ENCODE results near the gene MBD3L2B.
A peak's percentile ranks its signal among the peaks of the same experiment; 100 is the strongest.

MBD3L2B gene

GRCh38 chr19:7010722-7011593, 10.3 kb downstream of the MBD3L2B start:
- no peak for DNase-seq (ENCODE audit: low spot score)

DNA sequence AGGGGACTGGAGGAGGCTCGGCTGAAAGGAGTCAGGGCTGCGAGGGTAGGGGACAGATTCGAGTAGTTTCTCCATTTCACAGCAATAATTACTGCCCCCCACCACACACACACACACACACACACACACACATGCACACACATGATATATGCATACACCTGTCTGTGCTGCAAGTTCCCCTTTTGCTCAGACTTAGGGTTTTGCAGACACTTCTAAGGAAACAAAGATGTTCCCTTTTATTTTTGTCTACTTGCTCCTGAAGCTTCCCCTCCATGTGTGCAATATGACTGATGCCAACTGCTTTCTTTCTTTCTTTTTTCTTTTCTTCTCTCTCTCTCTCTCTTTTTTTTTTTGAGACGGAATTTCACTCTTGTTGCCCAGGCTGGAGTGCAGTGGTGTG, 13.4 kb downstream of the MBD3L2B start:
- DNase-seq (ENCODE audit: low spot score), result no peak

DNA sequence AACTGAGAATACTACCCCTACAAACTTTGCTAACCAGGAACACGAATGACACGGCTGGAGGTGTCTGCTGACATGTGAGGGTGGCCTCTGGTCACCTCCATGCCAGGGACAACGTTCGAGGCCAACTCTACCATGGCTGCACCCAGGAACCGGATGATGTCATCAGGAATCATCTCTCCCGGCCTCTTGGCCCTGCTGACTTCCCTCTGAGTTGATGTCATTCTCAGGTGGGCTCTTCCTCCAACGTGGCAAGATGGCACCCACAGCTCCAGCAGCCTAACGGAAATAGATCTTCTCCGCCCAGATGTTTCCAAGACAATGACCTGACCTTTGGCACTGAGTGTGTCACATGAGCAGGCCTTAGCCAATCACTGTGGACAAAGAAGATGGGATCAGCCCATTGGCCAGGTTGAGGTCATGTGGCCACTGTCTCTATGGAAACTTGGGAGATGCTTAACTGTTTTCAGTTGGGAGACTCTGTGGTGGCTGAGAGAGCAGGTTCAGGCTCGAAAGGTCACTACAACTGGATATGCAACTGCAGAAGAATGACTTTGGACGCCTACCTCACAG, 15.0 kb downstream of the MBD3L2B start:
- no peak for DNase-seq (ENCODE audit: low spot score)

- DNase-seq (ENCODE audit: low spot score), result no peak
Measured at GRCh38 chr19:7004313-7004931, 16.8 kb downstream of the MBD3L2B start.

- DNase-seq (ENCODE audit: low spot score), result no peak
Measured at GRCh38 chr19:7000816-7001215, 20.4 kb downstream of the MBD3L2B start.

DNA sequence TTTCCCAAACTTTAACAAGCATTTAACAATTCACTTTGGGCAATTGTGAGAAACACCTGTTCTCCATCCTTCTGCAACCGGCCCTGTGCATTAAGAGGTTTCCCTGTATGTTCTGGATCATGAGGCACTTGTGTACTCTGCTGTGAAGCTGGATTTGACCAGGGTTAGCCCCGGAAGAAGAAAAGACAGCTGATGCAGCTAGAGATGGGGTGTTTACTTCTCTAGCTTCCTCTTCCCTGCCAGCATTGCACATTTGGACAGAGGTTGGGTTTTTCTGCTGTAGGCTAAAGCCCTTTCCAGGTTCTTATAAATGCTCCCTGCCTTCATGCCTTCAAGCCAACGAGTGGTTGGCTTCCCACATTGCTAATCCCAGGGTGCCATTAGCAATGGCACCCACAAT, 20.9 kb downstream of the MBD3L2B start:
- no peak for DNase-seq (ENCODE audit: low spot score)

DNA sequence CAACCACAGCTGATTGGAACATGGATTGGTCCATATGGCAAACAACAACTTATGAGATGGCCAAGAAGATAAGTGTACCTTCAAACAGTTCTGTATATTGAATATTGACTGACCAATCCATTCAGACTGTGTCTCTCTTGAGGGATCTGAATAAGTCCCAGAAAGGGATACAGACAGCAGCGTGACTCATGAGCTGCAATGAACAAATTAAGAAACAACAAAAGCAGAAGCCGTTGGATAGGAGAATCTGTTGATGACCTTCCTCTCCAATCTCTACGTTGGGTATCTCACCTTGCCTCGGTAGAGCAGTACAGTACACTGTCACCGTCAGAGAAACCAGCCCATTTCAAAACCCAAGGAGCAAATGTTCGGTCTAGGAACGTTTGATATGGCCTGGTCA, 21.3 kb downstream of the MBD3L2B start:
- no peak for DNase-seq (ENCODE audit: low spot score)

GRCh38 chr19:6997679-6998445, 23.4 kb downstream of the MBD3L2B start:
- no peak for DNase-seq (ENCODE audit: low spot score)

DNA sequence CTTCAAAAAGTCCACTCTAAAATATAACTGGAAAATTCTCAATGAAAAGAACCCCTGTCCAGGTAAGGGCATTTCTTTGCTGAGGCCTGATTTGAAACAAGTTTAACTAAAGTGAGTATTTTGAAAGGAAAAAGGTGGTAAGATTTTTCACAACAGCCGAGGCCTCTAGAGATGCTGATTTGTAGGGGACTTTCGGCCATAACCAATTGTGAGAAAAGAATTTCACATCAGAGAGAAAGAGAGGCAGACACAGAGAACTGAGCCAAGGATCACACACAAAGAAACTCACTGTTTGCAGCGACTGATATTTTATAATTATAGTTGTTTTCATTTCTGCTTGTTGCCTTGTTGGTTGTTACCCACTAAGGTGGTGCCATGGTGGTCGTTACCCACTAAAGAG, 24.4 kb downstream of the MBD3L2B start:
- no peak for DNase-seq (ENCODE audit: low spot score)

DNA sequence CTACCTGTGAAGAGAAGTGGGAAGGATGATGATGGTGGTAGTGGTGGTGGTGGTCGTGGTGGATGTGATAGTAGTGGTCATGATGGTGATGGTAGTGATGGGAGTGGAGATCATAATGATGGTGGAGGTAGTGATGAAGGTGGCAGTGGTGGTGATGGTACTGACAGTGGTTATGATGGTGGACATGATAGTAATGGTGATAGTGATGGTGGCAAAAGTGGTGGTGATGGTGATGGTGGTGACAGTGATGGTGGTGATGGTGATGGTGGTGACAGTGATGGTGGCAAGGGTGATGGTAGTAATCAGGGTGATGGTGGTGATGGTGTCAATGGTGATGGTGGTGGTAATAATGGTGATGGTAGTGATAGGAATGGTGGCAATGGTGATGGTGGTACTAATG, 26.2 kb downstream of the MBD3L2B start:
- no peak for DNase-seq (ENCODE audit: low spot score)

- no peak for DNase-seq (ENCODE audit: low spot score)
Measured at GRCh38 chr19:6988257-6988656, 33.0 kb downstream of the MBD3L2B start.

GRCh38 chr19:6987850-6988249, 33.4 kb downstream of the MBD3L2B start:
- no peak for DNase-seq (ENCODE audit: low spot score)

GRCh38 chr19:6983448-6983847, 37.8 kb downstream of the MBD3L2B start:
- no peak for DNase-seq (ENCODE audit: low spot score)

DNA sequence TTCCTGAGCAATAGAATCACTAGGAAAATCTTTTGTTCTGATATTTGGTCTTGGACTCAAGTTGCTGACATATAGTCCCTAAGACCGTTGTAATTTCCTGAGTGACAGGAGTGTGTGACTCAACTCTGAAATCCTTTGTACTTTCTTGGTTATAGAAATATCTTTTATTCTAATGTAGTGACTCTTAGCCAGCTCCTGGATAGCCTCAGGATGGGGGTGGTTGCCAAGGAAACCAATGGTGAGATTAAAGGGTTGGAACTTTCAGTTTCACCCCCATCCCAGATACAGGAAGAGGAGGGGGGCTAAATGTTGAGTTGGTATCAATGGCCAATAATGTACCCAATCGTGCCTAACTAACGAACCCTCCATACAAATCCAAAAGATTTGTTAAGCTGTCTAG, 41.8 kb downstream of the MBD3L2B start:
- DNase-seq (ENCODE audit: low spot score), result no peak

- no peak for DNase-seq (ENCODE audit: low spot score)
Measured at GRCh38 chr19:6976197-6976596, 45.0 kb downstream of the MBD3L2B start.

GRCh38 chr19:6971366-6971765, 49.9 kb downstream of the MBD3L2B start:
- no peak for DNase-seq (ENCODE audit: low spot score)

DNA sequence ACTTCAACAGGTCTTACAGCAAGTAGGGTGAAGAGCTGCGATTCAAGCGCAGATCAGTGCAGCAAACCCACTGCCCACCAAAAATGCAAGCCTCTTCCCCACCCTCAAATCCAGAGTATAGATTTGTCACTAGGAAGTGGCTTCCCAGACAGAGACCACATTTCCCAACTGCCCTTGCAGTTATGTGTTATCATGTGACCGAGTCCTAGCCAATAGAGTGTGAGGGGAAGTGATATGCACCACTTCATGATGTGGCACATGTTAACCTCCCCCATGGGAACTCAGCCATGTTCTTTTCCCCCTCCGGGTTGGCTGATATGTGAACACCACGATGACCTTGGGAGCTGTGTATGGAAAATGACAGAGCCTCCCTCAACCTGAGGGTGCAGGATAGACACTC, 50.8 kb downstream of the MBD3L2B start:
- DNase-seq (ENCODE audit: low spot score), result peak; percentile 37

- DNase-seq (ENCODE audit: low spot score), result no peak
Measured at GRCh38 chr19:6970021-6970420, 51.2 kb downstream of the MBD3L2B start.

- no peak for DNase-seq (ENCODE audit: low spot score)
Measured at GRCh38 chr19:6969490-6969889, 51.7 kb downstream of the MBD3L2B start.

All from D341Med (cell line).